Nephron progenitor cell (in vitro differentiated cells): Measurements from ENCODE around the gene RGL1.

Experiments used
- DNase-seq: peaks from one replicate; pipeline ENCODE4 v3.0.0; 2021
- H3K27ac Mint-ChIP-seq: 2 replicates; pipeline ENCODE4 v1.8.0; 2021; ENCODE audit warnings: mild to moderate bottlenecking, moderate library complexity, mixed read lengths
- H3K27me3 Mint-ChIP-seq: 2 replicates; pipeline ENCODE4 v1.8.0; 2021; ENCODE audit warnings: mild to moderate bottlenecking, low read depth, mixed read lengths; ENCODE audit not compliant: poor library complexity
- H3K36me3 Mint-ChIP-seq: 2 replicates; pipeline ENCODE4 v1.8.0; 2021; ENCODE audit warnings: low read depth, mixed read lengths
- H3K4me1 Mint-ChIP-seq: 2 replicates; pipeline ENCODE4 v1.8.0; 2021; ENCODE audit warnings: mixed read lengths
- H3K4me3 Mint-ChIP-seq: 2 replicates; pipeline ENCODE4 v1.8.0; 2021; ENCODE audit warnings: mild to moderate bottlenecking, moderate library complexity, mixed read lengths
- H3K9me3 Mint-ChIP-seq: 2 replicates; pipeline ENCODE4 v1.8.0; 2021; ENCODE audit warnings: mild to moderate bottlenecking, moderate library complexity, mixed read lengths
- CTCF ChIP-seq: fragments of 200-600 bp; sonication (generic); IDR thresholded peaks from 2 replicates; pipeline ENCODE4 v1.5.0; 2021; ENCODE audit warnings: antibody characterized with exemption

The RGL1 gene

GRCh38 chr1:183871601-183872000 lies 66.7 kb downstream of the RGL1 start:
- DNase-seq = no peak
- no peak for TF ChIP-seq CTCF
- Mint-ChIP-seq H3K4me1 (peaks cover 60% of the 10 kb centered on the region), H3K9me3 (no peaks in the 10 kb centered on the region), H3K27ac (no peak overlapping the region), H3K27me3 (peaks cover 2% of the 10 kb centered on the region), H3K4me3 (no peak overlapping the region), H3K36me3 (peaks cover 17% of the 10 kb centered on the region)

GRCh38 chr1:183872403-183872802 lies 67.5 kb downstream of the RGL1 start:
- Mint-ChIP-seq H3K9me3 (no peaks in the 10 kb centered on the region), H3K27me3 (peaks cover 2% of the 10 kb centered on the region), H3K4me1 (peaks cover 68% of the 10 kb centered on the region), H3K36me3 (peaks cover 17% of the 10 kb centered on the region), H3K27ac (peak overlapping the region; percentile 78), H3K4me3 (peak overlapping the region; percentile 9)
- DNase-seq = no peak
- TF ChIP-seq CTCF = no peak

GRCh38 chr1:183873642-183874041 lies 68.7 kb downstream of the RGL1 start:
- H3K27me3 Mint-ChIP-seq = peaks cover 2% of the 10 kb centered on the region
- peaks cover 72% of the 10 kb centered on the region for H3K4me1 Mint-ChIP-seq
- no peak overlapping the region for H3K4me3 Mint-ChIP-seq
- TF ChIP-seq CTCF = no peak
- peak overlapping the region; percentile 46 for H3K27ac Mint-ChIP-seq
- no peak for DNase-seq
- peaks cover 17% of the 10 kb centered on the region for H3K36me3 Mint-ChIP-seq
- no peaks in the 10 kb centered on the region for H3K9me3 Mint-ChIP-seq

- TF ChIP-seq CTCF = no peak
- Mint-ChIP-seq H3K36me3 (peaks cover 14% of the 10 kb centered on the region), H3K27me3 (peaks cover 2% of the 10 kb centered on the region), H3K4me1 (peaks cover 75% of the 10 kb centered on the region), H3K4me3 (no peak overlapping the region), H3K9me3 (no peaks in the 10 kb centered on the region), H3K27ac (peak overlapping the region; percentile 66)
- DNase-seq = no peak
Observed at GRCh38 chr1:183876309-183876708, 71.4 kb downstream of the RGL1 start.

GRCh38 chr1:183877053-183877720 lies 72.3 kb downstream of the RGL1 start:
- no peak for TF ChIP-seq CTCF
- peaks cover 73% of the 10 kb centered on the region for H3K4me1 Mint-ChIP-seq
- DNase-seq = no peak
- no peak overlapping the region for H3K4me3 Mint-ChIP-seq
- no peaks in the 10 kb centered on the region for H3K9me3 Mint-ChIP-seq
- peak overlapping the region; percentile 82 for H3K27ac Mint-ChIP-seq
- H3K36me3 Mint-ChIP-seq = peaks cover 20% of the 10 kb centered on the region
- peaks cover 2% of the 10 kb centered on the region for H3K27me3 Mint-ChIP-seq

- peaks cover 38% of the 10 kb centered on the region for H3K36me3 Mint-ChIP-seq
- no peak overlapping the region for H3K27ac Mint-ChIP-seq
- no peak for TF ChIP-seq CTCF
- peaks cover 3% of the 10 kb centered on the region for H3K27me3 Mint-ChIP-seq
- no peaks in the 10 kb centered on the region for H3K9me3 Mint-ChIP-seq
- no peak overlapping the region for H3K4me3 Mint-ChIP-seq
- H3K4me1 Mint-ChIP-seq = peaks cover 73% of the 10 kb centered on the region
- DNase-seq = no peak
Observed at GRCh38 chr1:183879494-183879893, 74.6 kb downstream of the RGL1 start.
